Psoas muscle (tissue), 8 donors: Measurements from ENCODE around the gene IDH3B. TPM values are rescaled to one million over a fixed set of nuclear protein-coding genes. Genes with fewer than 3 reads are reported as not detected.

Experiments used
- ATAC-seq, 4 donors: fragments of 200-7000 bp; cut with Tn5 transposase; one replicate each; pipeline ENCODE4 v1.9.1; 2020; ENCODE audit warnings: moderate library complexity in 3 of 4, mild to moderate bottlenecking in 2 of 4
- DNase-seq, 2 donors: peaks; one replicate each; pipeline ENCODE4 v3.0.0-alpha.2; 2020
- H3K27ac ChIP-seq: fragments of 200-600 bp; one replicate; pipeline ENCODE4 v1.8.0; 2022
- H3K27me3 ChIP-seq, 3 donors: fragments of 200-600 bp in 1 of 3; one replicate each; pipeline versions ENCODE4 v1.6.1 to v1.8.0; 2013 to 2022; ENCODE audit warnings: low read length in 2 of 3, mild to moderate bottlenecking in 2 of 3, moderate library complexity in 1 of 3; ENCODE audit not compliant: insufficient read depth in 3 of 3
- H3K36me3 ChIP-seq, 2 donors: fragments of 200-600 bp in 1 of 2; one replicate each; pipeline versions ENCODE4 v1.6.1 to v1.8.0; 2013 to 2022; ENCODE audit warnings: low read depth in 1 of 2, mild to moderate bottlenecking in 1 of 2, moderate library complexity in 1 of 2; ENCODE audit not compliant: insufficient read depth in 1 of 2
- H3K4me1 ChIP-seq: fragments of 200-600 bp; one replicate; pipeline ENCODE4 v1.8.0; 2022
- H3K4me3 ChIP-seq: fragments of 200-600 bp; one replicate; pipeline ENCODE4 v1.8.0; 2022; ENCODE audit warnings: mild to moderate bottlenecking
- H3K9me3 ChIP-seq: fragments of 200-600 bp; one replicate; pipeline ENCODE4 v1.8.0; 2022
- WGBS, 3 donors: extraction: QIAGEN DNeasy Blood & Tissue Kit; methylation state at CpG; one replicate each; pipeline versions ENCODE4 v1.1.6 to v1.1.7; 2013; 5-methylcytosine and 5-hydroxymethylcytosine counted together
- intact Hi-C, 2 donors: fragments of 100-400 bp; cut with DNase I; formaldehyde crosslinking; loops; one replicate each; pipeline versions ENCODE4 v1.11.0 to v1.14.2; 2022
- polyA plus RNA-seq, 3 donors: library from polyadenylated mRNA; stranded (reverse); fragments of 200-250 nt; gene quantifications; one replicate each; pipeline ENCODE4 v1.2.3, GENCODE V29; 2013
- total RNA-seq, 4 donors: library from RNA; stranded (reverse); fragmentation: NEBNext Ultra II Directional in 2 of 4; extraction: Animal tissue kit (Norgen Biotek cat#: 25700) in 2 of 4; gene quantifications; one replicate each; pipeline versions ENCODE4 v1.2.1 to v1.2.4, GENCODE V29; 2021 to 2023
- TF ChIP-seq, protein P1 (sequence below): fragments of 200-600 bp; IDR thresholded peaks from one replicate; pipeline ENCODE4 v1.8.0; 2022; ENCODE audit warnings: antibody characterized with exemption
- donor health status: healthy with polysubstance abuse.
- donor health status: DM: no; HTN: no; CAD: no; lungs with moderate emphysema.
- donor health status: Bipolar disorder and iron deficiency.
- donor health status: healthy.
- donor health status: DM: yes; HTN: yes; CAD: no.
- donor health status: DM: no; HTN: no; CAD: no.
- donor health status: DM: no; HTN: no; CAD: no.
- donor health status: DM: yes; HTN: yes; CAD: no.

Gene IDH3B
- total and polyA plus RNA-seq, 7 donors, result 58.8 to 262 (median 133) TPM

DNA sequence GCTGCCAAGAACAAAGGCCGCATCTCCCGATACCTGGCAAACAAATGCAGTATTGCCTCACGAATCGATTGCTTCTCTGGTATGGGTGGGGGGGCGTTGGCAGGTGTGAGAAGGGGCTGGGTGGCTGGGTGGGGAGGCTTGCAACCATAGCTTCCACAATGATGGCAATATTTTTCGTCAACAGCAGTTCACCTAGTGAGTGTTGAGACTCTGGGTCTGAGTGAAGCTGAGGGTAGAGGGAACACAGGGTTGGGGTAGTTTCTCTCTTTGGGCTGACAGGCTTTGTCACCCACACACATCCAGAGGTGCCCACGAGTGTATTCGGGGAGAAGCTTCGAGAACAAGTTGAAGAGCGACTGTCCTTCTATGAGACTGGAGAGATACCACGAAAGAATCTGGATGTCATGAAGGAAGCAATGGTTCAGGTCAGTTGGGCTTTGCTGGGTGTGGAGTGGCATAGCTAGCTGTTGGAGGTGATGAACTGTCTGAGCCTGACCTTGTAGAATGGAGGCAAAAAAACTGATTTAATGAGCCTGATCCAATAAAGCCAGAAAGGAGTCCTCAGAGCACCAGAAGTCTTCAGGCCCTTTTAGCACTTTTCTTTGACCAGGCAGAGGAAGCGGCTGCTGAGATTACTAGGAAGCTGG, 7.4 kb downstream of the IDH3B start:
- WGBS, 3 donors, result 84 to 91% (median 88%) methylated on average over 12 of the region's 12 CpGs
- ATAC-seq (no peak), DNase-seq (no peak)
- Histone ChIP-seq H3K4me1 (peaks cover 12% of the 10 kb centered on the region), H3K9me3 (no peaks in the 10 kb centered on the region), H3K27me3 (no peaks in the 10 kb centered on the region), H3K27ac (no peak overlapping the region), H3K36me3 (peaks cover 29 to 83% of the 10 kb centered on the region in 2 donors), H3K4me3 (no peak overlapping the region)
- TF ChIP-seq, protein P1, sequence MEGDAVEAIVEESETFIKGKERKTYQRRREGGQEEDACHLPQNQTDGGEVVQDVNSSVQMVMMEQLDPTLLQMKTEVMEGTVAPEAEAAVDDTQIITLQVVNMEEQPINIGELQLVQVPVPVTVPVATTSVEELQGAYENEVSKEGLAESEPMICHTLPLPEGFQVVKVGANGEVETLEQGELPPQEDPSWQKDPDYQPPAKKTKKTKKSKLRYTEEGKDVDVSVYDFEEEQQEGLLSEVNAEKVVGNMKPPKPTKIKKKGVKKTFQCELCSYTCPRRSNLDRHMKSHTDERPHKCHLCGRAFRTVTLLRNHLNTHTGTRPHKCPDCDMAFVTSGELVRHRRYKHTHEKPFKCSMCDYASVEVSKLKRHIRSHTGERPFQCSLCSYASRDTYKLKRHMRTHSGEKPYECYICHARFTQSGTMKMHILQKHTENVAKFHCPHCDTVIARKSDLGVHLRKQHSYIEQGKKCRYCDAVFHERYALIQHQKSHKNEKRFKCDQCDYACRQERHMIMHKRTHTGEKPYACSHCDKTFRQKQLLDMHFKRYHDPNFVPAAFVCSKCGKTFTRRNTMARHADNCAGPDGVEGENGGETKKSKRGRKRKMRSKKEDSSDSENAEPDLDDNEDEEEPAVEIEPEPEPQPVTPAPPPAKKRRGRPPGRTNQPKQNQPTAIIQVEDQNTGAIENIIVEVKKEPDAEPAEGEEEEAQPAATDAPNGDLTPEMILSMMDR, result no peak
- intact Hi-C loops, result loop anchor here in 1 of 2 donors (10.0 kb wide), 1 partner anchor 182 kb away; the partner anchor contains the start of gene SNRPB

DNA sequence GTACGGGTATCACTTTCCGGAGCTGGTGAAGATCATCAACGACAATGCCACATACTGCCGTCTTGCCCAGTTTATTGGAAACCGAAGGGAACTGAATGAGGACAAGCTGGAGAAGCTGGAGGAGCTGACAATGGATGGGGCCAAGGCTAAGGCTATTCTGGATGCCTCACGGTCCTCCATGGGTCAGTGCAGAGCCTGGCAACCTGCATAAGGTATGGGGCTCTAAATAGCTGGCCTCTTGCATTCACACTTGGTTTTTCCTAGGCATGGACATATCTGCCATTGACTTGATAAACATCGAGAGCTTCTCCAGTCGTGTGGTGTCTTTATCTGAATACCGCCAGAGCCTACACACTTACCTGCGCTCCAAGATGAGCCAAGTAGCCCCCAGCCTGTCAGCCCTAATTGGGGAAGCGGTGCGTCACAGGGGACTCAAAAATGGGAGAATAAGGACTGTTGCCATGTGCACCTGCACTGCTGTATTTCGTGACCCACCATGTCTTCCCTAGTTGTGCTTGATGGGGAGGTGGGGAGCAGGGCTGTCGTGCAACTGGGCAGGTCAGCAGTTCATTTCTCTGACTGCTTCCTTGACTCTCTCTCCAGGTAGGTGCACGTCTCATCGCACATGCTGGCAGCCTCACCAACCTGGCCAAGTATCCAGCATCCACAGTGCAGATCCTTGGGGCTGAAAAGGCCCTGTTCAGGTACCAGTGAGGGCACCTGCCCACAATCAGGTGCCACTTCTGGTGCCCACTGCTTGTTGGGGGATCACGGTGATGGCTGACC, 8.5 kb downstream of the IDH3B start:
- TF ChIP-seq, protein P1, result no peak
- peaks cover 29 to 72% of the 10 kb centered on the region in 2 donors for H3K36me3 ChIP-seq
- 89 to 91% (median 90%) methylated on average over 17 of the region's 17 CpGs for WGBS, 3 donors
- no peak overlapping the region for H3K4me3 ChIP-seq
- ATAC-seq, result no peak
- DNase-seq, result no peak
- intact Hi-C loops, result loop anchor here in 1 of 2 donors (10.0 kb wide), 1 partner anchor 181 kb away; the partner anchor contains the start of gene SNRPB
- H3K9me3 ChIP-seq, result no peaks in the 10 kb centered on the region
- H3K27ac ChIP-seq, result no peak overlapping the region
- no peaks in the 10 kb centered on the region for H3K27me3 ChIP-seq
- peaks cover 18% of the 10 kb centered on the region for H3K4me1 ChIP-seq

DNA sequence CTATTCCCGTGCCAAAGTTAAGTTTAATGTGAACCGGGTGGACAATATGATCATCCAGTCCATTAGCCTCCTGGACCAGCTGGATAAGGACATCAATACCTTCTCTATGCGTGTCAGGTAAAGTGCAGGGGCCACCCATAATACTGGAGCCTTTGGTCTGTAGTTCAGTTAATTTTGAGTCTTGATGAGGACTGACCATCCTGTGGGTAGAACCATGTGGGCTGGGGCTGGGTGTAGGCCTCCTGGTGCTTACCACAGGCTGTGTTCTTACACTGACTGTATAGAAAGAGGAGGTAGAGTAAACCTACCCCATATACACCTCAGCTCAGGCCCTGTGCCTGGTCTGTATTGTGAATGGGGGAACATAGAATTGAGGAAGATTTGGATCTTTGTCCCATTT, 9.2 kb downstream of the IDH3B start:
- DNase-seq, result no peak
- H3K36me3 ChIP-seq, result peaks cover 23 to 65% of the 10 kb centered on the region in 2 donors
- H3K4me3 ChIP-seq, result no peak overlapping the region
- H3K4me1 ChIP-seq, result peaks cover 18% of the 10 kb centered on the region
- H3K9me3 ChIP-seq, result no peaks in the 10 kb centered on the region
- H3K27me3 ChIP-seq, result no peaks in the 10 kb centered on the region
- intact Hi-C loops, result loop anchor here (5.0 to 10.0 kb wide), 2 partner anchors 128 to 180 kb away; partner anchors contain the start of gene SNRPB (in 1 of the 2)
- ATAC-seq, result no peak
- WGBS, 3 donors, result 86 to 89% (median 87%) methylated on average over 3 of the region's 3 CpGs
- TF ChIP-seq, protein P1, result no peak
- no peak overlapping the region for H3K27ac ChIP-seq

GRCh38 chr20:2654384-2654822, 9.6 kb downstream of the IDH3B start:
- intact Hi-C loops, result loop anchor here (5.0 to 10.0 kb wide), 2 partner anchors 127 to 180 kb away; partner anchors contain the start of gene SNRPB (in 1 of the 2)
- peaks cover 19 to 61% of the 10 kb centered on the region in 2 donors for H3K36me3 ChIP-seq
- 81 to 87% (median 82%) methylated on average over 9 of the region's 9 CpGs for WGBS, 3 donors
- TF ChIP-seq, protein P1, result no peak
- peak overlapping the region; percentile 98 for H3K4me3 ChIP-seq
- no peak overlapping the region for H3K27ac ChIP-seq
- H3K9me3 ChIP-seq, result no peaks in the 10 kb centered on the region
- no peaks in the 10 kb centered on the region for H3K27me3 ChIP-seq
- ATAC-seq (no peak), DNase-seq (no peak)
- peaks cover 18% of the 10 kb centered on the region for H3K4me1 ChIP-seq
